Upper lobe of left lung (tissue), 4 donors: ENCODE measurements around the gene OSBPL5.

ENCODE experiments used
- POLR2A ChIP-seq, 4 donors: fragments of 450-650 bp; IDR thresholded peaks; one replicate each; pipeline ENCODE4 v1.5.1; 2016 to 2017; ENCODE audit warnings: antibody characterized with exemption in 4 of 4, mild to moderate bottlenecking in 2 of 4
- TF ChIP-seq, protein P1 (sequence below), 6 experiments: fragments of 450-650 bp in 4 of 6; fragments of 200-600 bp in 2 of 6; sonication (generic) in 2 of 6; IDR thresholded peaks; one replicate each; pipeline ENCODE4 v1.5.1; 2016 to 2019; ENCODE audit warnings: antibody characterized with exemption in 6 of 6

GRCh38 chr11:3104961-3105790 is 59.9 kb downstream of the OSBPL5 start:
- TF ChIP-seq, protein P1, sequence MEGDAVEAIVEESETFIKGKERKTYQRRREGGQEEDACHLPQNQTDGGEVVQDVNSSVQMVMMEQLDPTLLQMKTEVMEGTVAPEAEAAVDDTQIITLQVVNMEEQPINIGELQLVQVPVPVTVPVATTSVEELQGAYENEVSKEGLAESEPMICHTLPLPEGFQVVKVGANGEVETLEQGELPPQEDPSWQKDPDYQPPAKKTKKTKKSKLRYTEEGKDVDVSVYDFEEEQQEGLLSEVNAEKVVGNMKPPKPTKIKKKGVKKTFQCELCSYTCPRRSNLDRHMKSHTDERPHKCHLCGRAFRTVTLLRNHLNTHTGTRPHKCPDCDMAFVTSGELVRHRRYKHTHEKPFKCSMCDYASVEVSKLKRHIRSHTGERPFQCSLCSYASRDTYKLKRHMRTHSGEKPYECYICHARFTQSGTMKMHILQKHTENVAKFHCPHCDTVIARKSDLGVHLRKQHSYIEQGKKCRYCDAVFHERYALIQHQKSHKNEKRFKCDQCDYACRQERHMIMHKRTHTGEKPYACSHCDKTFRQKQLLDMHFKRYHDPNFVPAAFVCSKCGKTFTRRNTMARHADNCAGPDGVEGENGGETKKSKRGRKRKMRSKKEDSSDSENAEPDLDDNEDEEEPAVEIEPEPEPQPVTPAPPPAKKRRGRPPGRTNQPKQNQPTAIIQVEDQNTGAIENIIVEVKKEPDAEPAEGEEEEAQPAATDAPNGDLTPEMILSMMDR (IDR thresholded peaks at IDR 0.05): no peak
- no peak for TF ChIP-seq POLR2A (IDR thresholded peaks at IDR 0.05)
